UCSD-AML1 (cell line): ENCODE data around the gene ENKD1.
"Not testable (repeated sequence)": the region's sequence is repeated elsewhere in the genome, so short reads cannot be mapped to it uniquely, and the experiment has no call there.

Experiments used
- DNase-seq: peaks from one replicate; lab custom pipeline; 2025; ENCODE audit not compliant: unreplicated experiment; lab: John Stamatoyannopoulos, UW

Gene ENKD1

GRCh38 chr16:67666559-67667452 is at the start of gene ENKD1, which contains the start of gene C16orf86:
ENKD1 (minus strand) TSS chr16:67666750; CDS start chr16:67666442, 308 bp downstream.
C16orf86 (plus strand) TSS chr16:67666814; CDS start chr16:67666971, 157 bp downstream.
- DNase-seq = peak; percentile 82

GRCh38 chr16:67716097-67716496 is 49.5 kb upstream of the ENKD1 start:
- no peak for DNase-seq

GRCh38 chr16:67714522-67714921 is 48.0 kb upstream of the ENKD1 start:
- DNase-seq = no peak

- no peak for DNase-seq
Observed at GRCh38 chr16:67713647-67714273, 47.2 kb upstream of the ENKD1 start.

GRCh38 chr16:67710607-67711006 is 44.1 kb upstream of the ENKD1 start:
- DNase-seq = no peak

GRCh38 chr16:67709050-67709449 is 42.5 kb upstream of the ENKD1 start:
- no peak for DNase-seq

- DNase-seq = no peak
Observed at GRCh38 chr16:67708368-67708771, 41.8 kb upstream of the ENKD1 start.

- no peak for DNase-seq
Observed at GRCh38 chr16:67707790-67708189, 41.2 kb upstream of the ENKD1 start.

- no peak for DNase-seq
Observed at GRCh38 chr16:67707210-67707609, 40.7 kb upstream of the ENKD1 start.

GRCh38 chr16:67704110-67704509 is 37.6 kb upstream of the ENKD1 start:
- DNase-seq = no peak

GRCh38 chr16:67703626-67704025 is 37.1 kb upstream of the ENKD1 start:
- no peak for DNase-seq

GRCh38 chr16:67702130-67702529 is 35.6 kb upstream of the ENKD1 start:
- DNase-seq = no peak

- no peak for DNase-seq
Observed at GRCh38 chr16:67701420-67701819, 34.9 kb upstream of the ENKD1 start.

- no peak for DNase-seq
Observed at GRCh38 chr16:67699265-67699664, 32.7 kb upstream of the ENKD1 start.

GRCh38 chr16:67697422-67698185 is 31.1 kb upstream of the ENKD1 start:
- DNase-seq = no peak

GRCh38 chr16:67694611-67695010 is 28.1 kb upstream of the ENKD1 start:
- DNase-seq = no peak

GRCh38 chr16:67693517-67694285 is 27.2 kb upstream of the ENKD1 start:
- not testable (repeated sequence) for DNase-seq

- DNase-seq = no peak
Observed at GRCh38 chr16:67685388-67686112, 19.0 kb upstream of the ENKD1 start.

- no peak for DNase-seq
Observed at GRCh38 chr16:67683767-67684166, 17.2 kb upstream of the ENKD1 start.
